ENCODE data around the gene RND3.

Gene RND3

GRCh38 chr2:150464986-150465385 is 22.5 kb downstream of the RND3 start:
- H3K4me3 ChIP-seq (ENCODE audit: low read length): no peak overlapping the region
- no peak for DNase-seq (ENCODE audit: low read depth, low spot score)

DNA sequence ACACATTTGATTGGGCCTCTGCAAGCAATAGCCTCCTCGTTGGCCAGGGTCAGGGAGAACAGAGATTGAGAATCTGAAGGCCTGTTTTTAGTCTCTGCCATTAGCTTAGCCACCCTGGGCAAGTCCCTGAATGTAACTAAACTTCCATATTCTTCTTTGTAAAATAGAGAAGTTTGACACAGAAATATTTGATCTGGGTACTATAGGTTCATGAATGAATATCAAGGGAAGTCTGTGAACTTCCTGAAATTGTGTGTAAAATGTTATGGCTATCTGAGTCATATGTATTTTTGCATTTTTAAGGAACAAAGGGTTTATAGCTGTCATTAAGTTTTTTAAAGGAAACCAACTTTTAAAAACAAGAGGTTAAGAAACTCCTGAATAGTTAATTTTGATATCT is 23.2 kb downstream of the RND3 start:
- no peak for DNase-seq (ENCODE audit: low read depth, low spot score)
- H3K4me3 ChIP-seq (ENCODE audit: low read length): no peak overlapping the region

GRCh38 chr2:150462770-150463169 is 24.7 kb downstream of the RND3 start:
- DNase-seq (ENCODE audit: low read depth, low spot score): no peak
- H3K4me3 ChIP-seq (ENCODE audit: low read length): no peak overlapping the region

- H3K4me3 ChIP-seq (ENCODE audit: low read length): no peak overlapping the region; the same call in 1 of the 2 replicates
- peak; percentile 73 for DNase-seq (ENCODE audit: low read depth, low spot score)
Observed at GRCh38 chr2:150459281-150459680, 28.2 kb downstream of the RND3 start.

DNA sequence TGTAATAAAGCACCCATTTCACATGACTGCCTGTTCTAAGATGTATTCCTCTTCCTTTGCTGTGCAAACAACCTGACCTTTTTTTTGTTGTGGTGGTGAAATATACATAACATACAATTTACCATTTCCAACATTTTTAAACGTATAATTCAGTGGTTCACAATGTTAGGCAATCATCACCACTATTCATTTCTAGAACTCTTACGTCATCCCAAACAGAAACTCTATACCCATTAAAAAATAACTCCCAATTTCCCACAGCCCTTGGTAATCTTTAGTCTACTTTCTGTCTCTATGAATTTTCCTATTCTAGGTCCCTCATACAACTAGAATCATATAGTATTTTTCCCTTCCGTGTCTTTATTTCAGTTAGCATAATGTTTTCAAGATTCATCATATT is 36.7 kb downstream of the RND3 start:
- DNase-seq (ENCODE audit: low read depth, low spot score): no peak
- no peak overlapping the region for H3K4me3 ChIP-seq (ENCODE audit: low read length)

GRCh38 chr2:150449856-150450255 is 37.6 kb downstream of the RND3 start:
- no peak overlapping the region; the same call in 1 of the 2 replicates for H3K4me3 ChIP-seq (ENCODE audit: low read length)
- DNase-seq (ENCODE audit: low read depth, low spot score): peak; percentile 89

DNA sequence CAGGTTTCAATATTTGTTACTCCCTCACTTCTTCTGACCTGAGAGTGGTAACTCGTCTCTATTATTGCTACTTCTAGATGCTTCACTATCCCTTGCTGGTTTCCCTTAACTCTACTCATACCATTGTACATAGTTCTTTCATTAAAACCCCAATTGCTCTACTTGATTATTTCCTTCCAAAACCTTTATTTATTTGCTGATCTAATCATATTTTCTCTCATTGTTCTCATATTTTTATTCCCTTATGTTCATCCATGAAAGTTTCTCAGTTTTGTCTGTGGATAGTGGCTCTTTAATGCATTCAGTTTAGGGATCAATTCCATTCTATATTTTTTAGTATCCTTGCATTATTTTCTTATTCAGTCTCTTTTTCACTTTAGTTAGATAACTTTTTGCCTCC is 42.1 kb downstream of the RND3 start:
- no peak for DNase-seq (ENCODE audit: low read depth, low spot score)
- H3K4me3 ChIP-seq (ENCODE audit: low read length): no peak overlapping the region

- H3K4me3 ChIP-seq (ENCODE audit: low read length): no peak overlapping the region
- no peak for DNase-seq (ENCODE audit: low read depth, low spot score)
Observed at GRCh38 chr2:150442484-150442883, 45.0 kb downstream of the RND3 start.

DNA sequence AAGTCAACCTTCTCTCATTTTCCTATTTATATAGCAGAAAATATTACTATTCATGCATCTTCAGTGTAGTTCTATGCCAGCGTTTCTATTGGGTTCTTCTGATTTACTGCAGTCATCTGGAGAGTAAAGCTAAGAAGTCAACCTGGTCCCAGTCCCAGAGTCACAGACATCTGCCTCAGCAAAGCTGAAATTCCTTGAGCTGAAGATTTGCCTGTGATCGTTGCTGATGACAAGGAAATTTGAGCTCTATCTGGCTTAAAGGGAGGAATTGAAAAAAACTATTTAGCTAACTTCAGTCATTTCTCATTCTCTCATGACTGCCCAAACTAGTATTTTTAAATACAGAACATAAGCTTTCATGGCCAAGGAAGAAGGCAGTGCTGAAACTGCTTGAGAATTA is 45.7 kb downstream of the RND3 start:
- H3K4me3 ChIP-seq (ENCODE audit: low read length): no peak overlapping the region
- DNase-seq (ENCODE audit: low read depth, low spot score): no peak

- H3K4me3 ChIP-seq (ENCODE audit: low read length): no peak overlapping the region
- no peak for DNase-seq (ENCODE audit: low read depth, low spot score)
Observed at GRCh38 chr2:150441226-150441625, 46.2 kb downstream of the RND3 start.

GRCh38 chr2:150438654-150439053 is 48.8 kb downstream of the RND3 start:
- H3K4me3 ChIP-seq (ENCODE audit: low read length): no peak overlapping the region
- no peak for DNase-seq (ENCODE audit: low read depth, low spot score)

GRCh38 chr2:150438041-150438440 is 49.4 kb downstream of the RND3 start:
- no peak overlapping the region for H3K4me3 ChIP-seq (ENCODE audit: low read length)
- no peak for DNase-seq (ENCODE audit: low read depth, low spot score)

DNA sequence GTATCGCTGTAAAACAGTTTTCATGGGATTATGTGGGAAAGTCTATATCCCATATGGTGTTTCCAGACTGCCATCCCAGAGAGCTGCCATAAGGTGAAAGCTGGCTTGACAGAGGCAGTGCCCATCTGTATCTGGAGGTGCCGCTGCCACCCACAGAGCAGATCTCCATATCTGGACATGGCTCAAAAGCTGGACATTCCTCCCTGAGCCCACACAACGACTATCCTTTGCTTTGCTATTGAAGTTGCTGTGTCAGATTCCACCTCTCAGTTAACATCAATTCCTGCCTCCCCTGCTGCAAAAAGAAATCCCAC is 55.2 kb downstream of the RND3 start:
- no peak for DNase-seq (ENCODE audit: low read depth, low spot score)
- H3K4me3 ChIP-seq (ENCODE audit: low read length): no peak overlapping the region

- no peak for DNase-seq (ENCODE audit: low read depth, low spot score)
- no peak overlapping the region for H3K4me3 ChIP-seq (ENCODE audit: low read length)
Observed at GRCh38 chr2:150431561-150432311, 55.7 kb downstream of the RND3 start.

GRCh38 chr2:150429384-150429961 is 58.0 kb downstream of the RND3 start:
- H3K4me3 ChIP-seq (ENCODE audit: low read length): no peak overlapping the region
- no peak for DNase-seq (ENCODE audit: low read depth, low spot score)

- no peak for DNase-seq (ENCODE audit: low read depth, low spot score)
- no peak overlapping the region for H3K4me3 ChIP-seq (ENCODE audit: low read length)
Observed at GRCh38 chr2:150428641-150429040, 58.8 kb downstream of the RND3 start.

DNA sequence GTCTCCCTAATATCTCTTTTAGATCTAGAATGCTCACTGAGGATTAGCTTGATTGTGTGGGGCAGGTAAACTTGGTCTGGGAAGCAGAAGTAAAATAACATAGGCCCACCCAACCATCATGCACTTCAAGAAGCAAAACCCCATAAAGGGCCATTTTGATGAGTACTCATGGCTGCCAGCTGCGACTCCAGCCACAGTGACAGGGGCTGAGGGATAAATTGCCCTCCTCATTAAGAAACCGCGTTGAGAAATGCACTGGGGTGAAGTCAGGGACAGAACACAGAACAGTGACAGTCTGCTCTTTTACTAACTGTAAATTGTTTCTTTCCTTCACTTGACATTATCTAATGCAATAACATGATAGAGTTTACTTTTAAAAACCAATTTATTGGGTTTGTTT is 60.2 kb downstream of the RND3 start:
- no peak for DNase-seq (ENCODE audit: low read depth, low spot score)
- H3K4me3 ChIP-seq (ENCODE audit: low read length): no peak overlapping the region

- no peak overlapping the region for H3K4me3 ChIP-seq (ENCODE audit: low read length)
- DNase-seq (ENCODE audit: low read depth, low spot score): no peak
Observed at GRCh38 chr2:150426724-150427123, 60.7 kb downstream of the RND3 start.

GRCh38 chr2:150426315-150426714 is 61.2 kb downstream of the RND3 start:
- no peak for DNase-seq (ENCODE audit: low read depth, low spot score)

GRCh38 chr2:150425121-150425955 is 62.1 kb downstream of the RND3 start:
- DNase-seq (ENCODE audit: low read depth, low spot score): no peak
- H3K4me3 ChIP-seq (ENCODE audit: low read length): no peak overlapping the region

More at GRCh38 chr2:150426315-150426714, 61.2 kb downstream of the RND3 start:
- H3K4me3 ChIP-seq (ENCODE audit: low read length): no peak overlapping the region

Measured in Jurkat, Clone E6-1 (cell line).